Stimulated activated CD8-positive, alpha-beta memory T cell treated with anti-CD3 and anti-CD28 coated beads, Interleukin-15, amount 100 ng/mL, for 48 hours (primary cell): ENCODE measurements around the gene TMEM143.
"Not testable (repeated sequence)": the region's sequence is repeated elsewhere in the genome, so short reads cannot be mapped to it uniquely, and the experiment has no call there.

ENCODE experiments used
- DNase-seq, 2 donors: peaks; one replicate each; pipeline ENCODE4 v3.0.0-alpha.2; 2020; ENCODE audit warnings: low read depth in 2 of 2

Gene TMEM143

DNA sequence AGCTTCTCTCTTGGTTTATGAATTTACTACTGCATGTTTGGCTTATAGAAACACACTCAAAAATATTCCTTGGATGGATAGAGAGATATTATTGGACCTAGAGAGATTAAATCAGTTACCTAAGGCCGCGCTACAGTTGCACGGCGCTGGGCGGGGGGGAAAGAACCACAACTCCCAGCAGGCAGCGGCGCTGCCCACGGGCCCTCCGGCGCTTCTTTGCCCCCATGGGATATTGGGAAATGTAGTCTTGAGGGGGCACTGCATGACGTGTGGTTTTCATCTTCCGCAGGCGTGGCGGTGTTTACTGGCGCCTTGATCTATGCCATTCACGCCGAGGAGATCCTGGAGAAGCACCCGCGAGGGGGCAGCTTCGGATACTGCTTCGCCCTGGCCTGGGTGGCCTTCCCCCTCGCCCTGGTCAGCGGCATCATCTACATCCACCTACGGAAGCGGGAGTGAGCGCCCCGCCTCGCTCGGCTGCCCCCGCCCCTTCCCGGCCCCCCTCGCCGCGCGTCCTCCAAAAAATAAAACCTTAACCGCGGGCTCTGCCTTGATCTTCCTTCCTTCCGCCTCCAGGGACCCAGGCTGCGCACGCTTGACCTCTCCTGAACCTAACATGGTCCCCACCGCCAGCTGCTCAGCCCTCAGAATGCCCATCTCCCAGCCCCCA lies 33.6 kb downstream of the TMEM143 start:
- peak; percentile 75 to 81 for DNase-seq

DNA sequence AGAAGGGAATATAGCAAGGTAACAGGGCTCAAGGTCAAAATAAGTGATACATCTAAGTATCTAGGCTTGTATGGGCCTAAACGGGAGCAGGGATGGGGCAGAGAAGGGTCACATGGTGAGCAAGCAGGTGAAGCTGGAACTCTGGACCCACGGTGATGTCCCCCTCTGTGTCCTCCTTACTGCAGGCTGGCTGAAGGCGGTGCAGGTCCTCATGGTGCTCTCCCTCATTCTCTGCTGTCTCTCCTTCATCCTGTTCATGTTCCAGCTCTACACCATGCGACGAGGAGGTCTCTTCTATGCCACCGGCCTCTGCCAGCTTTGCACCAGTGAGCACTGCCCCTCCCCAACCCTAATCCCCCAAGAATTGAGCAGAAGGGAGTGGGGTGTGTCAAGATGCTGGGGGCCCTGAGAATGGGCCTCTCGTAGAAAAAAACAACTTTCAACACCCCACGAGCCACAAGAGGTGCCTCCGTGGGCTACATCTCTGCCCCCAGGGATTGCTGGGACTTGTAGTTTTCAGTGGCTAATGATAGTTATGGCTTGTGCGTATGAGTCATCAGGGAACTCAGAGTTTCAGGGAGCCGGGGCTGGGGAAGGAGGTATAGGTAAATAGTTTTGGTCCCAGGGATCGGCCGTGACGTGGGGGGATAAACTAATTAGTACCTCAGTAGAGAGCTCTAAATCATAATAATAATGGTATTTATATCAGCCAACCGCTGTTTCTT lies 34.4 kb downstream of the TMEM143 start:
- no peak for DNase-seq

DNA sequence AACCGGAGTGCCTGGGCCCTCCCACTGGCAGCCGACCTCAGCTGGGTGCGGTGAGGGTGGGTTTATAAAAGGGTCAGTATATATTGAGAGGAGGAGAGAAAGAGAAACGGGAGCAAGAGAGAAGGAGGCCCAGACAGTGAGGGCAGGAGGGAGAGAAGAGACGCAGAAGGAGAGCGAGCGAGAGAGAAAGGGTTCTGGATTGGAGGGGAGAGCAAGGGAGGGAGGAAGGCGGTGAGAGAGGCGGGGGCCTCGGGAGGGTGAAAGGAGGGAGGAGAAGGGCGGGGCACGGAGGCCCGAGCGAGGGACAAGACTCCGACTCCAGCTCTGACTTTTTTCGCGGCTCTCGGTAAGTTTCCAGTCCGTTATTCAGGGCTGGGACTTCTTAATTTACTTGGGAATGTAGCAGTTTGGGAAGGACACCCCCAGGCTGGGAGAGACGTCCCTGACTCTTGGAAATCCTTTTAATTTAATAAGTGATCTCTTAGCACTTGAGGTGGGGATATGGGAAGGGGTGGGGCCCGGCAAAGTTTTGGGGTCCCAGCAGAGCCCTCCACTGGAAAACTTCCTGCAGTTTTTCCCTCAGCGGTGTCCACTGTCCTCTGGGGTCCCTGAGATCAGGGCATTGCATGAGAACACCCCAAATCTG lies 38.4 kb downstream of the TMEM143 start, which contains the start of gene EMP3:
Gene EMP3, plus strand, starts transcription at position 288 of the 646 bp plus-strand sequence. CDS start 1,293 bp downstream, outside the sequence.
- peak; percentile 78 to 81 for DNase-seq

DNA sequence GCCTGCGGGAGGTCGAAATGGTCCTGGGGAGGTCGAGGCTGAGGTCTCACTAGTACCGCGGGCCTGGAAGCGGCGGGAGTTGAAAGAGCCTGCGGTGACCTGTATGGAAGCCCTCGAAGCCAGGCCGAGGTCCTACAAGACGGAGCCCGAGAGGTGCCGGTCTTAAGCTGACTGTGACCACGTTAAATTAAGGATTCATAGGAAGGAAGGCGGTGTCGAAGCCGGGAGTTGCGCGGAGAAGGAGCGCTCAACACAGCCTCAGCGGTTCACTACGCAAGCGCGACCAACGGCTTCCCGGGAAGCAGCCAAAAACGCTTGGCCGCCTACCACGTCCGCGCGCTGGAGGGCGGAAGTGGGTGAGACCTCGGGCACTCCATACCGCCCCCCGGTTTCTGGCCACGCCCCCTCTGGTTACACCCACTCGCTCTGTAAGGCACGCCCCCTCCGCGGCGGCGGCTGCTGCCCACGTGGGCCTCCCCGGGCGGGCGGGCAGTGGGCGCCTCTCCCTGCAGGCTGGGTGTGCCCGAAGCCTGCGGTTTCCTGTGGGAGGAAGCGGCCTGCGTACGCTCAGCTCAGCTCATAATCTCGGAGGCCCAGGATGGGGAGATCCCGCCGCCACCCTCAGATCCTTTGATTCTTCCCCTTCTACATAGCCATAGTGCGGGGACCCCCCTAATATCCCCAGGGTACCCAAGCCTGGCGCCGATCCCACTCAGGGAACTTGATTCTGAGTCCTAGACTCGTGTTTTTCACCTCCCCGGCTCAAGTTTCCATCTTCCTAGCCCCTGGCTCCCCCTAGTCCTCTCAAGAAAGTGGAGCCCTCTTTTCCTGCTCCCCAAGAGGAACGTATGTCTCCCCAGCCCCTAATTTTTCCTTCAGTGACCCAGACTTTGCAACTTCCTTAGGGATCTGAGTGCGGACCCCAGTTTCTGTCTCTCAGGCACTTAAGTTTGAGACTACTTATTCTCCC lies 41.8 kb downstream of the TMEM143 start:
- DNase-seq = peak; percentile 98

DNA sequence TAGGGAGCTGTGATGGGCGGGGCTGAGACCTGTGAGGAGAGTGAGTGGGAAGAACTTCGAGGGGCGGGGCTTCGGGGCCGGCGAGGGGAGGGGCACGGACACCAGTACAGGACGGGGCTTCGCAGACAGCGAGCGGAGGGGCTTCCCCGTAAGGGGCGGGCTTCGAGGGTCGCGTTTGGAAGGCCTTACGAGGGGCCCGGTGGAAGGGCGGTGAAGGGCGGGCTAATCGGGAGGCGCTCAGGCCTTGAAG lies 42.4 kb downstream of the TMEM143 start:
- DNase-seq = peak; percentile 93 to 95

DNA sequence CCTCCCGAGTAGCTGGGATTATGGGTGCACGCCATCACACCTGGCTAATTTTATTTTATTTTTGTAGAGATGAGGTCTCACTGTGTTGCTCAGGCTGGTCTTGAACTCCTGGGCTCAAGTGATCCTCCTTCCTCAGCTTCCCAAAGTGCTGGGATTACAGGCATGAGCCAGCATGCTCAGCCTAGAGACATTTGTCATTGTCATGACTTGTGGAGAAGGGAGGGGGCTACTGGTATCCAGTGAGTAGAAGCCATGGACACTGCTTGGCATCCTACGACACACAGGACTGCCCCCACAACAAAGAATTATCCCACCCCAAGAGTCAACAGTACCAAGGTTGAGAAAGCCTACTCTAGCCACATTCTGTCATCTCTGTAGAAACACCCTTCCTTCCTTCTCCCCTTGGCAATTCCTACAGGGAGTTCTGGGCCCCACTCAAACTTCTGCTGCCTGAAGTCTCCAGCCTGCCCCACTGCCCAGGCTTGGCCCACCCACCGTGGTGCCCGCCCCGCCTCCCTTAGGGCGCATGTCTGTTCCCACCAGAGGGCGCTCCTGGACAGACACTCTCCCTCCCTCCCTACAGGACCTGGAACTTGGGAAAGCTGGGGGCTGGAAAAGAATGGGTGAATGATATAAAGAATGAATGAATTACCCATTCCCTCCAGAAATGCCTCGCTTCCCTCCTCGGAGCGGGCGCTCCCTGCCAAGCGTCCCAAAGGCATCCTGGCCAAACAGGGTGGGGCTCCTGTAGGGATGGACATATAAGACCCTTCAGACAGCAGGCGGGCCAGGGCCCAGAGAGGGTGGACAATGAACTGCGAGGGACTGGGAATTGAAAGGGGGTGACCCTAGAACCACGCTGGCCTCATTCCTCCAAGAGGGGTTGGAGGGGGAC lies 43.8 kb downstream of the TMEM143 start:
- peak; percentile 56 to 57 for DNase-seq

DNA sequence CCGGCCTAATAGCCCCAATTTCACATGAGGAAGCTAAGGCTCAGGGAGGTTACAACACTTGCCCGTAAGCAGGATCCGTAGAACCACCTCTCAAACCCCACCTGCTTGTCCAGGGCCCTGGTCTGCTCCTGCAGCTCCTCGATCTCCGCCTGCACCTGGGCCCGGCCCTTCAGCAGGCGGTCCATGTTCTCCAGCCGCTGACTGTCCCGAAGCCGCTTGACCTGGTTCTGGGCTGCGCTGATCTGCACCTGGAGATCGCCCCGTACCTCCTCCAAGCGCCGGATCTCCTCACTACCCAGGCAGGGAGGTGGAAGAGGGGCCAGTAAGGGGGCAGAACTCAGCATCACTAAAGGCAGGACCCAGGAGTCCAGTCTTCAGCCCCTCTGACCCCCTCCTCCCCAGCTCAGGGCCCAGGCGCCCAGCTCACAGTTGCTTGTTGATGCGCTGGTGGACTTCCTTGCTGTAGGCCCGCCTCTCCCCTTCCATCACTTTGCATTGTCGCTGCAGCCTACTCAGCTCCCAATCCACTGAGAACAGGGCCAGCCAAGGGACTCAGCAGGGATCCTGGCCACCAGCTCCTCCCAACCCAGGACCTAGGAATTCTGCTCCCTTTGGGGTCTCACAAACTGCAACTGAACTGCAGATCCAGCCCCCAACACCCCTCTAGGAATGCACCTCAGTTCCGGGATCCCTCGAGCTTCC lies 45.3 kb downstream of the TMEM143 start:
- no peak for DNase-seq

DNA sequence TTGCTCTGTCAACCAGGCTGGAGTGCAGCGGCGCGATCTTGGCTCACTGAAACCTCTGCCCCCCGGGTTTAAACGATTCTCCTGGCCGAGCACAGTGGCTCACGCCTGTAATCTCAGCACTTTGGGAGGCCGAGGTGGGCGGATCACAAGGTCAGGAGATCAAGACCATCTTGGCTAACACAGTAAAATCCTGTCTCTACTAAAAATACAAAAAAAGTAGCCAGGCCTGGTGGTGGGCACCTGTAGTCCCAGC lies 46.1 kb downstream of the TMEM143 start:
- DNase-seq = not testable (repeated sequence)

DNA sequence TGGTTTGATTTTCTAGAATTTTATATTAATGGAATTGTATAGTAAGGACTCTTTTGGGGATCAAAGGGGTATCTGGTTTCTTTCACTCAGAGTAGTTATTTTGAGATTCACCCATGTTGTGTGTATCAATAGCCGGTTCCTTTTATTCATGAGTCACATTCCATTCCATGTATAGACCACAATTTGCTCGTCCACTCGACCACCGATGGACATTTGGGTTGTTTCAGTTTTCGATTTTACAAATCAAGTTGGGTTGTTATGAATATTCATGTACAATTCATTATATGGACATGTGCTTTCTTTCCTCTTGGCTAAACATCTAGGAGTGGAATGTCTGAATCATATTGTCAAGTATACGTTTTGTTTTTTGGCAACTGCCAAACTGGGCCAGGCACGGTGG lies 48.0 kb downstream of the TMEM143 start:
- no peak for DNase-seq

DNA sequence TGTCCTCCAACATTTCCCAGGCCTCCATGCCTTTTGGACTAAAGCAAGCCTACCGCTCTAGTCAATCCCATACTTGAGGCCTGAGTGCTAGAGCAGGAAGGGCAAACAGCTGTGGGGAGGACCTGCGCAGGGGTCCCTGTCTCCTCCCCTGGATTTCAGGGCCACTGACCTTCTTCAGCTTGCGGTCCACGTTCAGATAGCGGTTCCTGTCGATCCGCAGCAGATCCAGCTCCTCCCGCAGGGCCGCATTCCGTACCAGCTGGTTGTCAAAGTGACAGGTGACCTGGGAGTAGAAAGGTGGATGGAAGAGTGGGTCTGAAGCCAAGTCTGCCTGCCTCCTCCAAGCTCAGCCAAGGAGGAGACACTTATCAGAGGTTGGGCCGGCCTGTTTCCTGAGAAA lies 52.4 kb downstream of the TMEM143 start:
- no peak for DNase-seq

DNA sequence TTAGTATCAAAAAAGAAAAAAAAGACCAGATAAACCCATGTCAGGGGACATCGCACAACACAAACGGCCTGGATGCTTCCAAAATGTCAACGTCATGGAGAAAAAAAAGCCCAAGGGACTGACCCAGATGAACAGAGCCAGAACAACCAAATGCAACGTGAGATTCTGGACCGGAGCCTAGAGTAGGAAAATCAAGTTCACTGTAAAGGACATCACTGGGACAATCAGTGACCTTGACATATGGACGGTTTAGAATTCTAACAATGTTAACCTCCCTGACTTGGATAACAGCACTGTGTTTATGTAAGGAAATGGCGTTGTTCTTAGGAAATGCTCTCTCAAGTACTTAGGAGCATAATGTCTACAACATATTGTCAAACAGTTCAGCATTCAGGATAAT lies 53.5 kb downstream of the TMEM143 start:
- no peak for DNase-seq

DNA sequence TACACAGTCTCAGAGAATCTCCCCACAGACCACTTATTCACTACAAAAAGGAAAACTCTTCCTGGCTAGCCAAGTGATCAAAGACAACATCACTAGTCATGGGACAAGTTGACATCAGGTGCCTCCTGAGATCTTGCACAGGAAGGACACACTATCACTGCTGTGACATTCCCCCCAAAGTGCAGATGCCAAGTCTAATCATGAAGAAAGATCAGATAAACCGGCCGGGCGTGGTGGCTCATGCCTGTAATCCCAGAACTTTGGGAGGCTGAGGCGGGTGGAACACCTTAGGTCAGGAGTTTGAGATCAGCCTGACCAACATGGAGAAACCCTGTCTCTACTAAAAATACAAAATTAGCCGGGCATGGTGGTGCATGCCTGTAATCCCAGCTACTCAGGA lies 54.0 kb downstream of the TMEM143 start:
- not testable (repeated sequence) for DNase-seq

DNA sequence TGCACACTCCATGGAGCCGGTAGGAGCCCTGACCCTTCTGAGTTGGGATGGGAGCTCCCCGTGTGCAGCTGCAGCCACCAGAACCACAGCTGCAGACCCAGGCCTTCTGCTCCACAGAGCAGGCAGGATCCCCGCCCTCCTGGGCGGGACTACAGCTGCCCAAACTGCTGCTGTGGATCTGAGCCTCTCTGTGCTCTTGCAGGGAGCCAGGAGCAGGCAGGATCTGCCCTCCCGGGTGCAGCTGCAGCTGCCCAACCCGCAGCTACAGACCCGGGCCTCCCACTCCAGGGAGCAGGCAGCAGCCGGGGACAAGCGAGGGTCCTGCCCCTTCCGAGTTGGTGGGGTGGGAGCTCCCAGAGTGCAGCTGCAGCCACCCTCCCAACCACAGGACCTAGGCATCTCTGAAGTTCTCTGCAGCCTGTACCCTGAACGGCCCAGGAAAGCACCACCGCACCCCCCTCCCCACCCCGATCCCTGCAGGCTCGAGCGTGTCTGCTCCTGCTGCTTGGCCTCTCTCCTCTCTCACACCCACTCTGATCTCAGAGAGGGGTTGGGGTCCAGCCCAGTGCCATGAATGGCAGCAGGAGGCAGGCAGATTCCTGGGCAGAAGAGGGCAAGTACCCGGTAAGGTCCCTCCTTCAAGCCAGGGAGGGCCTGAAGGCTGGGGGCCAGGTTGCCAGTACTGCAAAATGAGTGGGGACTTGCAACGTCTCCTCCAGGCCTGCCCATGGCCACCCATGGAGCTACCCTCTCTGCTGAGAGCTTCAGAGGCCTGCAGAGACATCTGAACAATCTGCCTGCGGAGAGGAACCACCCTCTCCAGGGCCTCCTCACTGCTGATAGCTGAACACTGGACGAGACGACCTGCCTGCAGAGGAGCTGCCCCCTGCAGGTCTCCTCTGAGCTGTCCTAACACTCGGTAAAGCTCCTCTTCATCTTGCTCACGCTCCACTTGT lies 54.8 kb downstream of the TMEM143 start:
- no peak for DNase-seq

DNA sequence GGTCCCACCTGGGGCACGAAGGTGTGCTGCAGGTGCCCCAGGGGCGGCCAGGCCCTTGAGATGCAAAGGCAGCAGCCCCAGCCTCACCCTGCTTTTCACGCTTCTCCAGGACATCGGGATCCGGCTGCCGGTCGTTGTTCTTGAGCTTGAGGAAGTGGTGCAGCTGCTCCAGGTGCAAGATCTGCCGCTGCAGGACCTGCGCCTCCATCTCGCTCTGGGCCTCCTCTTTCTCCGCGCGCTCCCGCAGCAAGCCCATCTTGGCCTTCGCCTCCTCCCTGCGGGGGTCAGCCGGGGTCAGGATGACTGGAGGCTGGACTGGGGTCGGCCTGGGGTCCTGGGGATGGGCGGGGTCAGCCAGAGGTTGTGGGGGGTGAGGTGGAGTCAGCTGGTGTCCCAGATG lies 59.9 kb downstream of the TMEM143 start:
- no peak for DNase-seq

DNA sequence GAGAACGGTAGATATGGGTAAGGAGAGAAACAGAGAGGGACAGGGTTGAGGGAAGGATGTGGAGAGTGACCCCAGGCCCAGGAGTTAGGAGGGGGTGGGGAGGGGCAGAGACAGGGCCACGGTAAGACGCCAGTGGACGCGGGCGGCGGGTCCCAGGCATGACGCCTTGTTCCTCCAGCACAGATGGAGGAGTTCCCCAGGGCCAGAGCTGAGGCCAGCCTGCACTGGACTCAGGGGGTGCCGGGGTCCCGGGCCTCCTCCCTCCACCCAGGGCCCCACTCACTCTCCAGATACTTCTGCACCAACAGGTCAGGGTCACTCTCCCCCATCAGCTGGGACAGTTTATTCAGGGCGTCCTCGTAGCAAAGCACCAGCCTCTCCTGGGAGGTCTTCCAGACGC lies 60.4 kb downstream of the TMEM143 start:
- DNase-seq = no peak

DNA sequence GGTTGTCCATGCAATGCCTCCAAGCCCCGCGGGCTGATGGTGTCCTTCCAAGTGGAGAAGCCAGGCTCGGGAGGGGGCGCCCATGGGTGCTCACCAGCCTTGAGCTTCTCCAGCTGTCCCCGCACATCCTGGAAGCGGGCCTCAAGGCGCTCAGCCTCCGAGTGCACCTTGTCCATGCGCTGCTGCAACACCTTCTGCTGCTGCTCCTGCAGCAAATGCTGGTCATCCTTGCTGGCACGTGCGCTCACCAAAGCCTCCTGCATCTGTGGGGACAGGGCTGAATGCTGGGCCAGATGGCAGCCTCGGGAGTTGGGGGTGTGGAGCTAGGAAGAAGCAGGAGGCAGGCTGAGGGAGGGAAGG lies 61.2 kb downstream of the TMEM143 start:
- DNase-seq = no peak

DNA sequence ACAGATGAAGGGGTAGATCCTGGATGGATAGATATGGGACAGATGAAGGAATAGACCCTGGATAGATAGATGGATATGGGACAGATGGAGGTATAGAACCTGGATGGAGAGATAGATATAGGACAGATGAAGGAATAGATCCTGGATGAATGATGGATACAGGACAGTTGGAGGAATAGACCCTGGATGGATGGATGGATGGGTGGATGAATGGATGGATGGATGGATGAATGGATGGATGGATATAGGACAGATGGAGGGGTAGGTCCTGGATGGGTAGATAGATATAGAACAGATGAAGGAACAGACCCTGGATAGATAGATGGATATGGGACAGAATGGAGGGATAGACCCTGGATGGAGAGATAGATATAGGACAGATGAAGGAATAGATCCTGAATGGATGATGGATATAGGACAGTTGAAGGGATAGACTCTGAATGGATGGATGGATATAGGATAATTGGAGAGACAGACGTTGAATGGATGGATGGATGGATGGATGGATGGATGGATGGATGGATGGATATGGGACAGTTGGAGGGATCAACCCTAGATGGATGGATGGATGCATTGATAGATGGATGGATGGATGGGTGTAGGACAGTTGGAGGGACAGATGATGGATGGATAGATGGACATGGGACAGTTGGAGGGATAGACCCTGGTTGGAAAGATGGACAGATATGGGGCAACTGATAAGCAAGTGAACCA lies 61.7 kb downstream of the TMEM143 start:
- no peak for DNase-seq

DNA sequence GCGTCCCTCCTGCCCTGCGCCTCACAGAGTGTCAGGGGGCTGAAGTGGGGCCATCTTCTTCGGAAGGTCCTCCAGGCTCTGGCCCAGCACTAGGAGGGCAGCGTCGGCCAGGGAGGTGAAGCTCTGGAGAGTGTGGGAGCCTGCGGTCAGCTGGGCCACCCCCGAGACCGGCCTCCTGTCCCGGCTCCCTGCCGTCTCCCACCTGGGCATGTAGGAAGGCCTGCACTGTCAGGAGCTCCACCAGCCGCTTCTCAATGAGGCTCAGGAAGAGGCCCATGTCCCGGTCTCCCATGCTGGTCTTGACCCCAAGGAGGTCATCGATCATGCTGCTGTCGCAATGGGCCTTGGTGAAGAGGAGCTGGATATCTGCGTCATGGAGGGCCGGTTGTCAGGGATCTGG lies 65.8 kb downstream of the TMEM143 start:
- no peak for DNase-seq
